ENCODE data around the gene PLCB3. TPM values are rescaled to one million over a fixed set of nuclear protein-coding genes. Genes with fewer than 3 reads are reported as not detected.

Gene PLCB3
- total RNA-seq, 1 experiment from 2014 or later: 41.2 TPM

DNA sequence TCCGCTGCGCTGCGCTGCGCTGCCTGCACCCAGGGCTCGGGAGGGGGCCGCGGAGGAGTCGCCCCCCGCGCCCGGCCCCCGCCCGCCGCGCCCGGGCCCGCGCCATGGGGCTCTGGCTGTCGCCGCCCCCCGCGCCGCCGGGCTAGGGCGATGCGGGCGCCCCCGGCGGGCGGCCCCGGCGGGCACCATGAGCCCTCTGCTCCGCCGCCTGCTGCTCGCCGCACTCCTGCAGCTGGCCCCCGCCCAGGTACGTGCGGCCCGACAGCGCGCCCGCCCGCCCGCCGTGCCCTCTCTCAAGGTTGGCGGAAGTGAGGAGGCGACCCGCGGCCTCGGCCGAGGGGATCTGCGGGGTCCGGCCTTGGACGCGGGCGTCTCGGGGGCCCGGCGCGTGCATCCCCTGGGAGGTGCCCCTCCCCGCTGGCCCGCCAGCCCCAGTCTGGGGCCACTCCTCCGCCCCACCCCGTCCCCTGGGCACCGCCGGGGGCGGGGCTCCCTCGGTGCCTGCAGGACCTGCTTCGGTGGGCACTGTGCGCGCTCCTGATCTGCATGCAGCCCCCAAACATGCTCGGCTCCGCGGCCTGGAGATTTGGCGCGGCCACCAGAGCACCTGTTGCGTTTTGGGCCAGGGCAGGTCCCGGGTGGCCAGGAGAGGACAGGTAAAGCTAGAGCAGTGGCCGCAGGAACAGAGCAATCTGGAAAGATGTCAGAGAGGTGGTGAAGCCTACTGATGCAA, 16.5 kb upstream of the PLCB3 start:
- Histone ChIP-seq H3K27ac (ENCODE audit: low read length) (peak overlapping the region; percentile 69), H3K4me3 (ENCODE audit: low read depth in 2 of 2, low read length in 2 of 2) (peak overlapping the region; percentile 61 to 75), H3K27me3 (ENCODE audit: control insufficient read depth, insufficient read depth, low read length) (no peaks in the 10 kb centered on the region), H3K9me3 (ENCODE audit: control insufficient read depth, insufficient read depth, low read depth, low read length) (no peaks in the 10 kb centered on the region), H3K36me3 (ENCODE audit: control insufficient read depth, insufficient read depth, low read length) (no peaks in the 10 kb centered on the region; the same call in 1 of the 2 replicates), H3K4me1 (ENCODE audit: control insufficient read depth, insufficient read depth, low read length) (peaks cover 35% of the 10 kb centered on the region)
- intact Hi-C loops (cut with micrococcal nuclease; ENCODE audit: unreplicated experiment) (no loop called here), in situ Hi-C loops (cut with HindIII; ENCODE audit: low pct_unique_long_range_greater_than_20kb, low sequenced_read_pairs) (no loop called here)
- no peak for DNase-seq (ENCODE audit: low read depth, low spot score)
- ChIA-PET CTCF (no interaction called here), POLR2A (no interaction called here)
- peak; percentile 69 for ATAC-seq
- TF ChIP-seq, protein P1, sequence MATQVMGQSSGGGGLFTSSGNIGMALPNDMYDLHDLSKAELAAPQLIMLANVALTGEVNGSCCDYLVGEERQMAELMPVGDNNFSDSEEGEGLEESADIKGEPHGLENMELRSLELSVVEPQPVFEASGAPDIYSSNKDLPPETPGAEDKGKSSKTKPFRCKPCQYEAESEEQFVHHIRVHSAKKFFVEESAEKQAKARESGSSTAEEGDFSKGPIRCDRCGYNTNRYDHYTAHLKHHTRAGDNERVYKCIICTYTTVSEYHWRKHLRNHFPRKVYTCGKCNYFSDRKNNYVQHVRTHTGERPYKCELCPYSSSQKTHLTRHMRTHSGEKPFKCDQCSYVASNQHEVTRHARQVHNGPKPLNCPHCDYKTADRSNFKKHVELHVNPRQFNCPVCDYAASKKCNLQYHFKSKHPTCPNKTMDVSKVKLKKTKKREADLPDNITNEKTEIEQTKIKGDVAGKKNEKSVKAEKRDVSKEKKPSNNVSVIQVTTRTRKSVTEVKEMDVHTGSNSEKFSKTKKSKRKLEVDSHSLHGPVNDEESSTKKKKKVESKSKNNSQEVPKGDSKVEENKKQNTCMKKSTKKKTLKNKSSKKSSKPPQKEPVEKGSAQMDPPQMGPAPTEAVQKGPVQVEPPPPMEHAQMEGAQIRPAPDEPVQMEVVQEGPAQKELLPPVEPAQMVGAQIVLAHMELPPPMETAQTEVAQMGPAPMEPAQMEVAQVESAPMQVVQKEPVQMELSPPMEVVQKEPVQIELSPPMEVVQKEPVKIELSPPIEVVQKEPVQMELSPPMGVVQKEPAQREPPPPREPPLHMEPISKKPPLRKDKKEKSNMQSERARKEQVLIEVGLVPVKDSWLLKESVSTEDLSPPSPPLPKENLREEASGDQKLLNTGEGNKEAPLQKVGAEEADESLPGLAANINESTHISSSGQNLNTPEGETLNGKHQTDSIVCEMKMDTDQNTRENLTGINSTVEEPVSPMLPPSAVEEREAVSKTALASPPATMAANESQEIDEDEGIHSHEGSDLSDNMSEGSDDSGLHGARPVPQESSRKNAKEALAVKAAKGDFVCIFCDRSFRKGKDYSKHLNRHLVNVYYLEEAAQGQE (IDR thresholded peaks at IDR 0.05; ENCODE audit: insufficient read depth in 1 of 2, low read depth in 2 of 2, low read length in 1 of 2): no peak
- 0 out of 2 replicates have a peak, but pooled peaks have one; percentile 69 for TF ChIP-seq SIN3A (IDR thresholded peaks at IDR 0.05; ENCODE audit: borderline replicate concordance, insufficient read depth, low read depth, low read length)
- BruUV-seq (replicated peaks): no TSS peak

DNA sequence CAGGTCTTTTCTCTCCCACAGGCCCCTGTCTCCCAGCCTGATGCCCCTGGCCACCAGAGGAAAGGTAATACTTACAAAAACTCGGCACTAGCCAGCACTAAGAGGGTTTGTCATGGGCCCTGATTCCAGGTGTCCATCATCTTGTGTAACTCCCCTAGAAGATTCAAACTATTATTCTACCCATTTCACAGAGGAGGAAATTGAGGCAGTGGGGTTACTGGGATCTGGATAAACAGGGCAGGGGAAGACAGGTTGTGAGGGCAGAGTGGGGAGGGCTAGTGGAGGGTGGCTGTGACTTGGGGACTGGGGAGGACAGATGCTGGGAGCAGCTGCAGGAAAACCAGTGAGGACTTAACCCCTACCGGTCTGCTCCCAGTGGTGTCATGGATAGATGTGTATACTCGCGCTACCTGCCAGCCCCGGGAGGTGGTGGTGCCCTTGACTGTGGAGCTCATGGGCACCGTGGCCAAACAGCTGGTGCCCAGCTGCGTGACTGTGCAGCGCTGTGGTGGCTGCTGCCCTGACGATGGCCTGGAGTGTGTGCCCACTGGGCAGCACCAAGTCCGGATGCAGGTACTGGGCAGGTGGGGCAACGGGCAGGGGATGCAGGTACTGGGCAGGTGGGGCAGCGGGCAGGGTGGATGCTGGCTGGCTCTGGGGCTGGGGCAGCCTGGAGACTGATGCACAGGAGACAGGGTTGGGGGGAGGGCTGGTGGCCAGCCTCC, 15.7 kb upstream of the PLCB3 start:
- TSS peak; percentile 77 for BruUV-seq (replicated peaks)
- TF ChIP-seq, protein P1 (IDR thresholded peaks at IDR 0.05; ENCODE audit: insufficient read depth in 1 of 2, low read depth in 2 of 2, low read length in 1 of 2): no peak
- TF ChIP-seq SIN3A (IDR thresholded peaks at IDR 0.05; ENCODE audit: borderline replicate concordance, insufficient read depth, low read depth, low read length): no peak
- TF ChIP-seq TCF7L2 (IDR thresholded peaks at IDR 0.05; ENCODE audit: low read depth, low read length): no peak
- no peak for TF ChIP-seq POLR2AphosphoS5 (IDR thresholded peaks at IDR 0.05; ENCODE audit: low read depth, low read length)
- TF ChIP-seq, protein P2, sequence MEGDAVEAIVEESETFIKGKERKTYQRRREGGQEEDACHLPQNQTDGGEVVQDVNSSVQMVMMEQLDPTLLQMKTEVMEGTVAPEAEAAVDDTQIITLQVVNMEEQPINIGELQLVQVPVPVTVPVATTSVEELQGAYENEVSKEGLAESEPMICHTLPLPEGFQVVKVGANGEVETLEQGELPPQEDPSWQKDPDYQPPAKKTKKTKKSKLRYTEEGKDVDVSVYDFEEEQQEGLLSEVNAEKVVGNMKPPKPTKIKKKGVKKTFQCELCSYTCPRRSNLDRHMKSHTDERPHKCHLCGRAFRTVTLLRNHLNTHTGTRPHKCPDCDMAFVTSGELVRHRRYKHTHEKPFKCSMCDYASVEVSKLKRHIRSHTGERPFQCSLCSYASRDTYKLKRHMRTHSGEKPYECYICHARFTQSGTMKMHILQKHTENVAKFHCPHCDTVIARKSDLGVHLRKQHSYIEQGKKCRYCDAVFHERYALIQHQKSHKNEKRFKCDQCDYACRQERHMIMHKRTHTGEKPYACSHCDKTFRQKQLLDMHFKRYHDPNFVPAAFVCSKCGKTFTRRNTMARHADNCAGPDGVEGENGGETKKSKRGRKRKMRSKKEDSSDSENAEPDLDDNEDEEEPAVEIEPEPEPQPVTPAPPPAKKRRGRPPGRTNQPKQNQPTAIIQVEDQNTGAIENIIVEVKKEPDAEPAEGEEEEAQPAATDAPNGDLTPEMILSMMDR (IDR thresholded peaks at IDR 0.05): no peak
- in situ Hi-C loops (cut with HindIII; ENCODE audit: low pct_unique_long_range_greater_than_20kb, low sequenced_read_pairs): no loop called here
- Histone ChIP-seq H3K27ac (ENCODE audit: low read length) (peak overlapping the region; percentile 69), H3K4me3 (ENCODE audit: low read depth in 2 of 2, low read length in 2 of 2) (peak overlapping the region; percentile 61 to 75), H3K27me3 (ENCODE audit: control insufficient read depth, insufficient read depth, low read length) (no peaks in the 10 kb centered on the region), H3K36me3 (ENCODE audit: control insufficient read depth, insufficient read depth, low read length) (no peaks in the 10 kb centered on the region; the same call in 1 of the 2 replicates), H3K4me1 (ENCODE audit: control insufficient read depth, insufficient read depth, low read length) (peaks cover 39% of the 10 kb centered on the region), H3K9me3 (ENCODE audit: control insufficient read depth, insufficient read depth, low read depth, low read length) (no peaks in the 10 kb centered on the region)
- ATAC-seq: no peak
- ChIA-PET CTCF (no interaction called here), POLR2A (no interaction called here)
- intact Hi-C loops (cut with micrococcal nuclease; ENCODE audit: unreplicated experiment): no loop called here
- no peak for DNase-seq (ENCODE audit: low read depth, low spot score)

All from Panc1 (cell line).